ENCODE results near the gene TAF4. TPM values are rescaled to one million over a fixed set of nuclear protein-coding genes. Genes with fewer than 3 reads are reported as not detected.
A peak's percentile ranks its signal among the peaks of the same experiment; 100 is the strongest.

The TAF4 gene
- total and polyA plus RNA-seq, 2 of the 13 experiments (the other 11 are each of a cell fraction or from before 2014, with no cell fraction given) = 5.9 to 12.0 TPM

DNA sequence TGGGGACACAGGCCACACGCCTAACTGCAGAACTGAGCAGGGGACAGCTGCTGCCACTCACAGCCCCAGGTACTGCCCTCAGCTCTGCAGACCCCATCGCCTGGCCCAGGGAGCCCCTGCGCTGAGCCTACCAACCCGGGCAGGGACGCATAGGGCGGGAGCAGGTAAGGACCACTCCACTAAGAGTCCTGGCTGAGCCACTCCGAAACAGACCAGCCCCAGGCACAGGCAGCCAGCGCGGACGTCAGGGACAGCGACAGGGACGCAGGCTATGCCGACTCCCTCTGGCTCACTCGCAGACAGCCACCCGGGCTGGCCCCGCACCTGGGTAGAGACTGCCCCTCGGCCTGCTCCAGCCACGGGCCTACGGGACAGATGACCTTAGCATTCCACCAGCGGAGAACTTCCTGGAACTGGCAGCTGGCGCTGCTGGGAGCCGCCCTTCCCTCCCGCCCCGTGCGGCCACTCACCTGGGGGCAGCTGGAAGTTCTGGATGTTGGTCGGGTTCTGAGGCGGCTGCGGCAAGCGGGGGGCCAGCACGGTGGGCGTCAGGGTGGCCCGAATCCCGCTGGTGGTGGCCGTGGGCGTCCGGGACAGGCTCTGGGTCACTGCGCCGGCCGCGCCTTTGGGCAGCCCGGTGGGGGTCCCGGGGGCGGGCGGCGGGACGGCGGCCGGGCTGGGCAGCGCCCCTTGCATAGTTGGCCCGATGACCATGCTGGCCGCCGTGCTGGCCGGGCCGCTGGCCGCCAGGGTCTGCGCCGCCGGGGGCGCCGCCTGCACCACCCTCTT, 1.5 kb downstream of the TAF4 start (continued):
- no peak for TF ChIP-seq RERE (CRISPR knock-in tag; IDR thresholded peaks at IDR 0.05; ENCODE audit: low read depth)
- TF ChIP-seq U2AF2 (IDR thresholded peaks at IDR 0.05; ENCODE audit: low read depth, low read length) = no peak
- no peak for TF ChIP-seq THYN1 (CRISPR knock-in tag; IDR thresholded peaks at IDR 0.05; ENCODE audit: borderline replicate concordance, low read depth)
- TF ChIP-seq RFXAP (CRISPR knock-in tag; IDR thresholded peaks at IDR 0.05; ENCODE audit: borderline replicate concordance) = peak; percentile 62; the same call in 1 of the 2 replicates
- TF ChIP-seq SYNCRIP (IDR thresholded peaks at IDR 0.05; ENCODE audit: insufficient read depth, low read depth, low read length) = no peak
- TF ChIP-seq REPIN1 (CRISPR knock-in tag; IDR thresholded peaks at IDR 0.05; ENCODE audit: borderline replicate concordance, low read depth) = peak; percentile 69; the same call in 1 of the 2 replicates
- TF ChIP-seq, protein P1, sequence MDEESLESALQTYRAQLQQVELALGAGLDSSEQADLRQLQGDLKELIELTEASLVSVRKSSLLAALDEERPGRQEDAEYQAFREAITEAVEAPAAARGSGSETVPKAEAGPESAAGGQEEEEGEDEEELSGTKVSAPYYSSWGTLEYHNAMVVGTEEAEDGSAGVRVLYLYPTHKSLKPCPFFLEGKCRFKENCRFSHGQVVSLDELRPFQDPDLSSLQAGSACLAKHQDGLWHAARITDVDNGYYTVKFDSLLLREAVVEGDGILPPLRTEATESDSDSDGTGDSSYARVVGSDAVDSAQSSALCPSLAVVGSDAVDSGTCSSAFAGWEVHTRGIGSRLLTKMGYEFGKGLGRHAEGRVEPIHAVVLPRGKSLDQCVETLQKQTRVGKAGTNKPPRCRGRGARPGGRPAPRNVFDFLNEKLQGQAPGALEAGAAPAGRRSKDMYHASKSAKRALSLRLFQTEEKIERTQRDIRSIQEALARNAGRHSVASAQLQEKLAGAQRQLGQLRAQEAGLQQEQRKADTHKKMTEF (CRISPR knock-in tag; IDR thresholded peaks at IDR 0.05) = peak; percentile 69; the same call in 1 of the 2 replicates
- TF ChIP-seq SMARCC2 (IDR thresholded peaks at IDR 0.05) = no peak
- no peak for TF ChIP-seq NFE2 (CRISPR knock-in tag; IDR thresholded peaks at IDR 0.05)
- TF ChIP-seq, protein P2, sequence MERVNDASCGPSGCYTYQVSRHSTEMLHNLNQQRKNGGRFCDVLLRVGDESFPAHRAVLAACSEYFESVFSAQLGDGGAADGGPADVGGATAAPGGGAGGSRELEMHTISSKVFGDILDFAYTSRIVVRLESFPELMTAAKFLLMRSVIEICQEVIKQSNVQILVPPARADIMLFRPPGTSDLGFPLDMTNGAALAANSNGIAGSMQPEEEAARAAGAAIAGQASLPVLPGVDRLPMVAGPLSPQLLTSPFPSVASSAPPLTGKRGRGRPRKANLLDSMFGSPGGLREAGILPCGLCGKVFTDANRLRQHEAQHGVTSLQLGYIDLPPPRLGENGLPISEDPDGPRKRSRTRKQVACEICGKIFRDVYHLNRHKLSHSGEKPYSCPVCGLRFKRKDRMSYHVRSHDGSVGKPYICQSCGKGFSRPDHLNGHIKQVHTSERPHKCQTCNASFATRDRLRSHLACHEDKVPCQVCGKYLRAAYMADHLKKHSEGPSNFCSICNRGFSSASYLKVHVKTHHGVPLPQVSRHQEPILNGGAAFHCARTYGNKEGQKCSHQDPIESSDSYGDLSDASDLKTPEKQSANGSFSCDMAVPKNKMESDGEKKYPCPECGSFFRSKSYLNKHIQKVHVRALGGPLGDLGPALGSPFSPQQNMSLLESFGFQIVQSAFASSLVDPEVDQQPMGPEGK (CRISPR knock-in tag; IDR thresholded peaks at IDR 0.05) = peak; percentile 82
- no peak for TF ChIP-seq SIN3B (IDR thresholded peaks at IDR 0.05; ENCODE audit: low read length)
- peak; percentile 40; the same call in 1 of the 2 replicates for TF ChIP-seq HMG20B (CRISPR knock-in tag; conservative IDR thresholded peaks at IDR 0.05)
- TF ChIP-seq TBX3 (IDR thresholded peaks at IDR 0.05; ENCODE audit: borderline replicate concordance) = no peak
- no peak for TF ChIP-seq LRRFIP1 (CRISPR knock-in tag; conservative IDR thresholded peaks at IDR 0.05)
- no peak for TF ChIP-seq MEIS1 (CRISPR knock-in tag; IDR thresholded peaks at IDR 0.05; ENCODE audit: borderline replicate concordance)
- TF ChIP-seq, protein P3, sequence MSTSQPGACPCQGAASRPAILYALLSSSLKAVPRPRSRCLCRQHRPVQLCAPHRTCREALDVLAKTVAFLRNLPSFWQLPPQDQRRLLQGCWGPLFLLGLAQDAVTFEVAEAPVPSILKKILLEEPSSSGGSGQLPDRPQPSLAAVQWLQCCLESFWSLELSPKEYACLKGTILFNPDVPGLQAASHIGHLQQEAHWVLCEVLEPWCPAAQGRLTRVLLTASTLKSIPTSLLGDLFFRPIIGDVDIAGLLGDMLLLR (CRISPR knock-in tag; IDR thresholded peaks at IDR 0.05) = peak; percentile 73

Data from HepG2 (cell line).